NK-92 treated with Interleukin-12 subunit alpha and Interleukin-12 subunit beta, amount 100 ng/mL, for 24 hours (cell line): ENCODE data around the gene CHCHD3.
"Not testable (repeated sequence)": the region's sequence is repeated elsewhere in the genome, so short reads cannot be mapped to it uniquely, and the experiment has no call there.

Experiments used
- DNase-seq: peaks from one replicate; lab custom pipeline; 2025; lab: John Stamatoyannopoulos, UW

The CHCHD3 gene

GRCh38 chr7:133003052-133003910, 78.6 kb downstream of the CHCHD3 start:
- DNase-seq = no peak

DNA sequence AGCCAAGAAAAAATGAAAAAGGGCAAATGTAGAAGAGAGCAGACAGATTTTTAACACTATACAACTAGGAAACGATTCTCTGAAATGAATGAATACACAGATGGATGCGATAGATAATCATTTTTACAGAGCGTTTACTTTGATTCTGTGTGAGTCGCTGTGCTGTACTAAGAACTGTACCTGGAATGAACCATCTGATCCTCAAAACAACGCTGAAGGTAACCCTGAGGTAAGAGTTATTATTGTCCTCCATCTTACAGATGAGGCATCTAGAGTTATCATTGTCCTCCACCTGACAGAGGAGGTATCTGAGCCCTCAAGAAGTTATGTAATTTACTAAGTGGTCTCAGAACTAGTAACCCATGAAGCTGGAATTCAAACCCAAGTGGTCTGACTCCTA, 80.2 kb downstream of the CHCHD3 start:
- DNase-seq = no peak

DNA sequence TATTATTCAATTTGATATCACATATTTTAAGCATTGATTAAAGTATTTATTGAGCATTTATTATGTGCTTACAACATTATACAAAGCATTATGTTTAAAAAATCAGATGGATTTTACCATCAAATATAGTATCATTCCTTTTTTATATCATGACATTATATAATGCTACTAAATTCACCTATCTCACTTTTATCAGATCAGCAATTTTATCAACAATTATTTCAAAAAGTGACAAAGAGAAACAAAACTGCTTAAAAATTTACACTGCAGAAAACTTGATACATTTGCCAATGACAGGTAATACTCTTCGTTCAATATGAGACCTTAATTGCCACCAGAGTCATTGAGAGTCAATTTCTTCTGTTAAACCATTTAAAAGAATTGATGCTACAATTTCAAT, 82.0 kb downstream of the CHCHD3 start:
- no peak for DNase-seq

DNA sequence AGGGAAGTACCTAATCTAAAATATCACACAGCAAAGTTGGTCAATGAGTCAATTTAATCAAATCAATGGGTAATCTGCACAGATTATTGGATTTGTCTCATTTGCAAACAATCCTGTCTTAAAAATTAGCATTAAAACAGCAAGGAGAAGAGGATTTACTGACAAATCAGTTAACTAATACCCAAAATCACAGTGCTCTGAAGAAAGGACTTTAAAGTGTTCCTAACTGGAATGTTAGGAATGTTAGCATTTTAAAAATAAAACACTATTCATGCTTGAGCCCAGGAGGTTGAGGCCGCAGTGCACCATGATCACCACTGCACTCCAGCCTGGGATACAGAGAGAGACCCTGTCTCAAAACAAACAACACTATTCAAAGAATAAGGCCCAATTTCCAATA, 83.1 kb downstream of the CHCHD3 start:
- no peak for DNase-seq

DNA sequence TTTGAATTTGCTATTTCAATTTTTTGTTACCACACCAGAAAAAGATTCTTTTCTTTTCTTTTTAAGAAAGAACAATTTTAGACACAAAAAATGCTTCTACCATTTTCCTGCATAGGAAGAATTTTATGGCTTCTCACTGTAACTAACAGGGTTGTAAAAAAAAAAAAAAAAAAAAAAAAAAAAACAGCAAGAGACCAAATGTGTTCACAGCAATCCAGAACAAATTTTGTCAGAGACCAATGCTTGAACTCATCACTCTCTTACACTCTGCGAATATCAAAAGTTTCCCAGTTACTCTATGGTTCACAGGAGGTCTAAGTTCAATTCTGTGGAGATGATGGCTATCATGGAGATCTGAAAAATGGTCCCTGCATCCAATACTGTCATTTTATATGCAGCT, 84.4 kb downstream of the CHCHD3 start:
- DNase-seq = no peak

DNA sequence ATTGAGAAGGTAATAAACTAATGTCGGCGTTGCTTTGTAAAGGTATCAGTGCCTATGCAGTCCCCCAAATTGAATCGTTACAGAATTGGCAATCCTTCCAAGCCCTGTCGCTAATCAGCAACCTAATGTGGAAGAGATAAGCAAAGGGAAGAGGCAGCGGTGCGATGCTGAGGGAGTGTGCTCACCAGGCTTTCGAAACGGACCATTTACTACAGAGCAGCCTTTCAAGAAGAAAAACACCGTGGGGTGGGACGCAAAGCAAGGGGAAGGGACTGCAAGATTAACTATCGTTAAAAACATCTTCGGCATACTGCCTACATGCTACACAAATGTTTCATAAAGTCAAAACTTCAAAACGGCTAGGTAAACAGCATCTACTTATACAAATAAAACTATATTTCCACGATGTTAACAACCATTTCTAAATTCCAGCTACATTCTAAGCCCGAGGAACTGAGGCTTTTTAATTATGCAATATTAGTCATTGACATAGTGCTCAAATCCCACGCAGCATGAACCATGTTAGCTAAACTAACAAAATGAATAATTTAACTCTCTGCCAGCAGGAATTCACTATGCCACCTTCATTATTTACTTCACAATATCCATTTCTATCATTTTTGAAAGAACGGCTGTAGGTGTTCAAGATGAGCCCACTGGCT, 85.2 kb downstream of the CHCHD3 start:
- no peak for DNase-seq

DNA sequence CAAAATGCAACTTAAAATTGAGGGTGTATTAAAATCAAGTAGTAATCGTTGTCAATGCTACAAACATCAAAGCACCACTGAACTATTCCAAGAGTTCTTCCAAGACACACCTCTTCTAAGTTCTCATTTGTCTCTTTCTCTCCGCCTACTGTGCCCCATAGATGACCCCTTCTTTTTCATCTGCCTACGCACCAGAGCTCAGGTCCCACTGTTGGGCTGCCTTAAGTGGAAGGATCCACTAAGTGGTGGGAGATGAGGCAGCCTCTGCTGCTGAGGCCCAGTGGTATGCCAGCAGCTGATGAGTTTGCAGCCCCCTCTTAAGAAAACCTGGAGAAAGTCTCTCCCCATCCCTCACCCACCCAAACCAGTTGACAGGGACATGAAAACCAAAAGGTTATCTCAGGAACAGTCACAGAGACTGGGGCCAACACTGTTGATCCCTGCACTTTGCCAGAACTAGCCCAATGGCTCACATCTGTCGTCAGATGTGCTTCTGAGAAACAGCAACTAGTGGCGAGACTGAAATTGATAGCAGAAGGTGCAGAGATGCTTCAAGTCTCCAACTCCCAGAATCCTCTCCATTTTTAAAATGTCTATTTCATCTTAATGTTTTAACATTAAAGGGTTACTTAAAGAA, 88.4 kb downstream of the CHCHD3 start:
- DNase-seq = no peak

- DNase-seq = no peak
These were observed 90.0 kb downstream of the CHCHD3 start for GRCh38 chr7:132991615-132992587.

GRCh38 chr7:132988117-132988516, 93.8 kb downstream of the CHCHD3 start:
- DNase-seq = no peak

GRCh38 chr7:132980402-132980801, 101.5 kb downstream of the CHCHD3 start:
- DNase-seq = no peak

GRCh38 chr7:132979524-132979923, 102.4 kb downstream of the CHCHD3 start:
- DNase-seq = no peak

DNA sequence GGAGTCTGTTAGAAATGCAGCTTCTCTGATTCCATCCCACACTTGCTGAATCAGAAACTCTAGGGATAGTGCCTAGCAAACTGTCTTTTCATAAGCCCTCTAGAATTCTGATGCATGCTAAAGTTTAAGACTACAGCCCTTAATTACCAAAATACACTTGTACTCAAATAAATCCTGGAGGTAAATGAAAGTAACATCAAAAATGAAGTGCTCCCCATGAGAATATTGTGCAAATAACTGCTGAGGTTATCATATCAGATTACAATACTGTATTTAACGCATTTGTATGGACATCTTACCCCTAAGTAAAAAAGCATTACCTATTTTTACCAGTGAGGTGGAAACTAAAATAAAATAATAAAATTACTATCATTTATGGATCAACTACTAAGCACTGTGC, 104.7 kb downstream of the CHCHD3 start:
- DNase-seq = no peak

DNA sequence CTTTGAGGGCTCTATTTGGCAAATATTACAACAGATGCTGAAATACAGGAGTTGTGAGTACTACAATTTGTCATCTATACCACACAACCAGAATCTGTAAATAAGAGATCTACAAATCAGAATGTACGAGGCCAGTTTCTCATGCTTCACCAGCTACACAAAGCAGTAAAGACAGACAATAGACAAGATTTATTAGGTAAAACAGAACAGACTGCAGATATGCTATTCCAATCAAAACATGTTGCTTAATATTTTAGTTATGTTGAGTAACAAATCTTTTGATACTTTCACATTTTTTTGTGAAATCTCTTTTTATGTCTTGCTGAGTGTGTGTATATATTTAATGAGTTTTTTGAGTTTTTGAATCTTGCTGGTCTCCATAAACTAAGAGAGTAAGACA, 109.1 kb downstream of the CHCHD3 start:
- DNase-seq = no peak

GRCh38 chr7:132970257-132970656, 111.6 kb downstream of the CHCHD3 start:
- DNase-seq = no peak

DNA sequence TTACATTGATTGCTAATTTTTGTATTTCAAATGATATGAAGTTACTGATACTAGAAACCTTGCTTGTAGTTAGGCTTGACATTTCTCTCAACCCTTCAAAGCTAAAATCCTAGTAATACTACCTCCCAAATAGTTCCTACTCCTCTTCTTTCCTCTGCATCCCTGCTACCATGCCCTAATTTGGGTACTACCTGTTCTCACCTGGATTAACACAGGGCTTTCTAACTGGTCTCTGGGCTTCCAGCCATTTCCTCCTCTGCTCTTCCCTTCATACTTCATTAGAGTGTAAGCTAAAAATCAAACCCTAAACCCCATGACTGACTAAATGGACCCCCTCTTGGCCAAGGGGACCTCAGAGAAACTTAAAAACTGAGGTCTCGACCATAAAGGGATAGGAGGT, 112.4 kb downstream of the CHCHD3 start:
- DNase-seq = no peak

DNA sequence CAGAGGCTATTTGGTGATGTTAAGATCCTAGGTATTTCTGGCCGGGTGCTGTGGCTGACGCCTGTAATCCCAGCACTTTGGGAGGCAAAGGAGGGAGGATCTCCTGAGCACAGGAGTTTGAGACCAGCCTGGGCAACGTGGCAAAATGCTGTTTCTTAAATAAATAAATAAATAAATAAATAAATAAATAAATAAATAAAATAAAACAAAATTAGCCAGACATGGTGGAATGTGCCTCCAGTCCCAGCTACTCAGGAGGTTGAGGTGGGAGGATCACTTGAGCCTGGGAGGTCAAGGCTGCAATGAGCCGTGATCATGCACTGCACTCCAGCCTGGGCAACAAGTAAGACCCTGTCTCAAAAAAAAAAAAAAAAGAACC, 114.4 kb downstream of the CHCHD3 start:
- not testable (repeated sequence) for DNase-seq

DNA sequence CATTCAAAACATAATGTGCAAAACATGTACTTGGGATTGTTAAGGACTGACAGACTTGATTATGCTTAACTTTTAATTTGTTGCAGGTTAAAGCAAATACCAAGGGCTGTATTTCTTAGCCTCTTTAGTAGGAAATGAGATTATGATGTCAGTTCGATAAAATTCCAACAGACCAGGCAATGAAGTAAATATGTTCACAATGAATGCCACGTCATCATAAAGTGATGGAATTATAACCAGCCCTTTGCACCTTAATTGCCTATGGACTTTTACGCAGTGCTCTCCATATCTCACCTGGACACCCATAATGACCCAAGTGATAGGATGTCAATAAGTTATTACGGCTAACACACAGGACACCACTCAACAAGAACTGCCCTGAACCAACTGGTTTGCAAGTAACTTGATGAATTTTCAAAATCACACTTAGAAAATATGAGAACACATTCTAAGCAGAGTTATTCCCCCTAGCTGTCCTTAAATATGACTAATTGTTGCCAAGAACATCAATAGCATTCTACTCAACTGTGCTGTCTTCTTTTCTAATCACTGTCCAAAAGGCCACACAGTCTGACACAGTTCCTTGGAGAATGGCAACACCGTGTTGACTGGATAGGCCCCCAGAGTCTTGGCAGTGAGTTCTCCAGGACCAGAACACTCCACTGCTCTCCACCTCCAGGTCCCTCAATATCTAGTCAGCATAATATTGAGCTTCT, 115.0 kb downstream of the CHCHD3 start:
- DNase-seq = no peak

DNA sequence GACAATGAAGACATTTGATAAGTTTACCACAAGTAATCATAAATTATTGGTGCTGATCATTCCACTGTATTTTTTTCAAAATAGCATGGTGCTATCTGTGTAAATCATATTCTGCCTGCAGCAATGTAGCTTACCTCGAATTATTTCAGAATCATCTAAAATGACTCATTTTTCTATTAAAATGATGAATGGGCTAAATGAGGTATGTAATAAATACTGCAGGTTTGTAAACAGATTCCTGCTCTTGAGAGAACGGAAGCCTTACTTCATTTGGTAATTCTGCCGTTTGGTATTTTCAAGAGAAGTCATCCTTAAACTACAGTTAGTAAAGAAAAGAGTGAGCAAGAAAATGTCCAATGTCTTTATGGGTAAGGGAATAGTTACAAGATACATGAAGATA, 115.9 kb downstream of the CHCHD3 start:
- no peak for DNase-seq

GRCh38 chr7:132964876-132965275, 117.0 kb downstream of the CHCHD3 start:
- no peak for DNase-seq

GRCh38 chr7:132959891-132960290, 122.0 kb downstream of the CHCHD3 start:
- no peak for DNase-seq

DNA sequence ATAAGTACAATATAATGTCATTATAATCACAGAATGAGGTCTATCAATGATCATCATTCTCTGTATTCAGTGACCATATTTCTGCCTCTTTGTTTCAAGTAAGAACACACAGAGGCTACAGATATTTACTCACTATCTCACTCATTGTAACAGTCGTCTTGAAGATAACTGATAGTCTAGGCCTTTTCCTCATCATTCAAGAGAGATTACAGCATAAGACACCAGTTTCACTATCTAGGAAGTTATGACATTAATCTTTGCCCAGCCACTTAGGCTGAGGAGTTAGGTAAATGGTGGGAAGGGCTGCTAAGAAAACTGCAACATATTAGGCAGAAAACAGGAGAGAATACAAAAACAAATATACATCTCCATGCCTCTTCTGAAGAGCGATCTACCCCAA, 125.3 kb downstream of the CHCHD3 start:
- DNase-seq = no peak
